ENCODE results near the gene NACC1.
A peak's percentile ranks its signal among the peaks of the same experiment; 100 is the strongest.

NACC1 gene

GRCh38 chr19:13100031-13100588, 18.0 kb upstream of the NACC1 start:
- peak; percentile 51 for DNase-seq (ENCODE audit: low read depth)

GRCh38 chr19:13100841-13101589, 17.0 kb upstream of the NACC1 start:
- no peak for DNase-seq (ENCODE audit: low read depth)

- DNase-seq (ENCODE audit: low read depth) = no peak
Measured at GRCh38 chr19:13101590-13102415, 16.3 kb upstream of the NACC1 start.

- no peak for DNase-seq (ENCODE audit: low read depth)
Measured at GRCh38 chr19:13102416-13102665, 15.7 kb upstream of the NACC1 start.

GRCh38 chr19:13102666-13103580, 15.1 kb upstream of the NACC1 start, which contains the start of gene LYL1:
Gene LYL1 (minus strand): TSS chr19:13102858. CDS start chr19:13101171, 1,687 bp downstream.
- no peak for DNase-seq (ENCODE audit: low read depth)

GRCh38 chr19:13103581-13104359, 14.3 kb upstream of the NACC1 start:
- no peak for DNase-seq (ENCODE audit: low read depth)

- DNase-seq (ENCODE audit: low read depth) = no peak
Measured at GRCh38 chr19:13104360-13104847, 13.7 kb upstream of the NACC1 start.

- no peak for DNase-seq (ENCODE audit: low read depth)
Measured at GRCh38 chr19:13104848-13105711, 13.0 kb upstream of the NACC1 start.

- no peak for DNase-seq (ENCODE audit: low read depth)
Measured at GRCh38 chr19:13109361-13110098, 8.5 kb upstream of the NACC1 start.

GRCh38 chr19:13110099-13110610, 7.9 kb upstream of the NACC1 start:
- DNase-seq (ENCODE audit: low read depth) = no peak

- no peak for DNase-seq (ENCODE audit: low read depth)
Measured at GRCh38 chr19:13112555-13112954, 5.5 kb upstream of the NACC1 start.

GRCh38 chr19:13115936-13116281, 2.2 kb upstream of the NACC1 start:
- no peak for DNase-seq (ENCODE audit: low read depth)

- peak; percentile 85 for DNase-seq (ENCODE audit: low read depth)
Measured at GRCh38 chr19:13116282-13117175, 1.5 kb upstream of the NACC1 start, which contains the start of gene TRMT1. Gene TRMT1 (minus strand): TSS chr19:13116740. CDS start chr19:13116399, 341 bp downstream.

GRCh38 chr19:13117176-13117771, 790 bp upstream of the NACC1 start:
- DNase-seq (ENCODE audit: low read depth) = no peak

GRCh38 chr19:13118424-13119193, 545 bp downstream of the NACC1 start:
- no peak for DNase-seq (ENCODE audit: low read depth)

GRCh38 chr19:13119627-13120026, 1.6 kb downstream of the NACC1 start:
- DNase-seq (ENCODE audit: low read depth) = no peak

- no peak for DNase-seq (ENCODE audit: low read depth)
Measured at GRCh38 chr19:13120031-13120430, 2.0 kb downstream of the NACC1 start.

All from T-helper 22 cell (primary cell).